Retinal pigment epithelial cell (primary cell): ENCODE results near the gene TXLNG.
A peak's percentile ranks its signal among the peaks of the same experiment; 100 is the strongest.

Source experiments
- DNase-seq: peaks from one replicate; pipeline ENCODE4 v3.0.0-alpha.2; 2010; ENCODE audit warnings: low read depth
- H3K4me3 ChIP-seq: 2 replicates; pipeline ENCODE4 v1.5.1; 2011; ENCODE audit warnings: mild to moderate bottlenecking, low read length, control low read depth, moderate library complexity
- TF ChIP-seq, protein P1 (sequence below): conservative IDR thresholded peaks from 2 replicates; pipeline ENCODE4 v1.5.1; 2011; ENCODE audit warnings: low read depth, low read length, control low read depth, inconsistent platforms

Gene TXLNG

DNA sequence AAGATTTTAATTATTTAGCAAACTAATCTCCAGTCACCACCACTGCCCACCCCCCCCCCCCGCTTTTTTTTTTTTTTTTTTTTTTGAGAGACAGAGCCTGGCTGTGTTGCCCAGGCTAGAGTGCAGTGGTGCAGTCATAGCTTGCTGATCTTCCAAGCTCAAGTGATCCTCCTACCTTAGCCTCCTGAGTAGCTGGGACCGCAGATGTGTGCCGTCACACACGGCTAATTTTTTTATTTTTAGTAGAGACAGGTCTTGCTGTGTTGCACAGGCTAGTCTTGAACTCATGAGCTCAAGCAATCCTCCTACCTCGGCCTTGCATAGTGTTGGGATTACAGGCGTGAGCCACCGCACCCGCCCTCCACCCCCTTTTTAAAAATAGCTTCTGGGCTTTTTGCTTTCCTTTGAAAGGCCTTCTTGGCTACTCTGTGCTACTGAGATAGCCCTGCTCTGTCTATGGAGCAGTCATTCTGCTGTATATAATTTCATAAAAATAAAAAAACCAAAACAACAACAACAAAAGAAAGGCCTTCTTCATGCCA, 18.7 kb downstream of the TXLNG start:
- TF ChIP-seq, protein P1, sequence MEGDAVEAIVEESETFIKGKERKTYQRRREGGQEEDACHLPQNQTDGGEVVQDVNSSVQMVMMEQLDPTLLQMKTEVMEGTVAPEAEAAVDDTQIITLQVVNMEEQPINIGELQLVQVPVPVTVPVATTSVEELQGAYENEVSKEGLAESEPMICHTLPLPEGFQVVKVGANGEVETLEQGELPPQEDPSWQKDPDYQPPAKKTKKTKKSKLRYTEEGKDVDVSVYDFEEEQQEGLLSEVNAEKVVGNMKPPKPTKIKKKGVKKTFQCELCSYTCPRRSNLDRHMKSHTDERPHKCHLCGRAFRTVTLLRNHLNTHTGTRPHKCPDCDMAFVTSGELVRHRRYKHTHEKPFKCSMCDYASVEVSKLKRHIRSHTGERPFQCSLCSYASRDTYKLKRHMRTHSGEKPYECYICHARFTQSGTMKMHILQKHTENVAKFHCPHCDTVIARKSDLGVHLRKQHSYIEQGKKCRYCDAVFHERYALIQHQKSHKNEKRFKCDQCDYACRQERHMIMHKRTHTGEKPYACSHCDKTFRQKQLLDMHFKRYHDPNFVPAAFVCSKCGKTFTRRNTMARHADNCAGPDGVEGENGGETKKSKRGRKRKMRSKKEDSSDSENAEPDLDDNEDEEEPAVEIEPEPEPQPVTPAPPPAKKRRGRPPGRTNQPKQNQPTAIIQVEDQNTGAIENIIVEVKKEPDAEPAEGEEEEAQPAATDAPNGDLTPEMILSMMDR = no peak
- DNase-seq = no peak
- no peak overlapping the region for H3K4me3 ChIP-seq

GRCh38 chrX:16807548-16807947, 21.3 kb downstream of the TXLNG start:
- TF ChIP-seq, protein P1 = peak; percentile 54
- no peak overlapping the region for H3K4me3 ChIP-seq
- DNase-seq = no peak

DNA sequence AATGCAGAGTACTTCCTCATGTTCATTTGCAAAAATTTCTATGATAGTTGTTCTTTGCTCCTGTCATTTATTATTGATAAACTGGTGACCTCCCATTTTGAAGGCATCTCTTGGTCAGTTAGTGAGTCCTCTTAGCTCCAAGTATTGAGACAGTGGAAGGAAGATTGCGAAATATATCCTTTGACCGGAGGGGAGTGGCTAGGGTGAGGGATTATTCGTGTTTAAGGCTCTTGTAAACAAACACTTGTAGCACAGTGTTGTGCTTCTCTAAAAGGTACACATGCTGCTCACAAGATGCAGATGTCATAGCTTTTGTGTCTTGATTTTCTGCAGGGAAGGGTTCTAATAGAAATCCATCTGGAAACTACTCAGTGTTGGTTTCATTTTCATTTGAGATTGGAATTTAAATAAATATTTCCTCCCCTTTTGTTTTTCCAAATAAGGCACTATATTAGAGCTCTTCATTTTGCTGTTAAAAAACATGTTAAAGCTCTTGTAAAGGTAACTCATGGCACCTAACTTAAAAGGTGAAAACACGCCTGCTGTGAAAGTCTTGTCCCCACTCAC, 21.8 kb downstream of the TXLNG start:
- TF ChIP-seq, protein P1 = no peak
- no peak overlapping the region for H3K4me3 ChIP-seq
- DNase-seq = no peak

- TF ChIP-seq, protein P1 = no peak
- H3K4me3 ChIP-seq = no peak overlapping the region
- DNase-seq = no peak
Measured at GRCh38 chrX:16814597-16814996, 28.3 kb downstream of the TXLNG start.

DNA sequence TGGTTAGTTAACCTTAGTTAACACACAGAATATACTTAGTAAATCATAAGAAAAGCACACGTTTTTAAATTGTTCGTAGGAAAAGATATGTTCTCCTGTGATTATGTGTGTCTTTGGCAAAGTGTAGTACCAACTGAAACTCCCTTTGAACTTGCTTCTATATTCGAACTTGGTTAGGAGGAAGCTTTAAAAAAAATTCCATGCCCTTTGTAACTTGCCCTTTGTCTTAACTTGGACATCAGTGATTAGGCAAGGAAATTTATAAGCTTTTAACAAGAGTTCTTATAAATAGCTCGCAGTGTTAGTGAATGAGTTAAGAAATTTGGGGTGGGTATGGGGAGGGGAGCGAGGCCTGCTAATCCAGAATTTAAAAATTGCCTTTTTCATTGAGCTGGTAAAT, 33.4 kb downstream of the TXLNG start:
- H3K4me3 ChIP-seq = no peak overlapping the region
- TF ChIP-seq, protein P1 = no peak
- DNase-seq = no peak

- TF ChIP-seq, protein P1 = no peak
- no peak overlapping the region for H3K4me3 ChIP-seq
- DNase-seq = no peak
Measured at GRCh38 chrX:16822723-16823122, 36.5 kb downstream of the TXLNG start.

DNA sequence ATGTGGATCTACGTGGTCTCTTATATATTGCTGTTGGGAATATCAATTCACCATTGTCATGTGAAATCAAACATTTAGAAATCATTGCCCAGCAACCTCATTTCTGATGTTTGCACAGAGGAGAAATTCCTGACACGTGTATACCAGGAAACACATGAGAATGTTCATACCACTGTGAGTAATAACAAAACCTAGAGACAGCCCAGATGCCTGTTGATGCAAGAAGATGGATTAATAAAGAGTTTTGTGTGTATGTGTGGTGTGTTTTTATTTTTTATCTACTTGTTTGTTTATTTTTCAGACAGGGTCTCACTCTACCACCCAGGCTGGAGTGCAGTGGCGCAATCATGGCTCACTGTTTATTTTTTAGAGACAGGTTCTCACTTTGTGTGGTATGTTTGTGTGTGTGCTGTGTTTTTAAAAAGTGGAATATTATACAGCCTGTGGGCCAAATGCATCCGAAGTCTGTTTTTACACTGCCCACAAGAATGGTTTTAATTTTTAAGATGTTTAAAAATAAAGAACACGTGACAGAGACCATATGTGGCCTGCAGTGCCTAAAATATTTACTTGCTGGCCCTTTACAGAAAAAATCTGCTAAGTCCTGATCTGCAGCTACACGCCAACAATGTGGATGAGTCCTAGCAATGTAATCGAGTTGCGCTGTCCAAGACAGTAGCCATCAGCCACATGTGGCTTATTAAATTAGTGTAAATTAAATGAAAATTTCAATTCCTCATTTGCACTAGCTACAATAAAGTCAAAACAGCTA, 39.2 kb downstream of the TXLNG start:
- H3K4me3 ChIP-seq = no peak overlapping the region
- DNase-seq = no peak
- TF ChIP-seq, protein P1 = no peak
